HG03520 (cell line): ENCODE results near the gene VCAM1.
"Not testable (repeated sequence)": the region's sequence is repeated elsewhere in the genome, so short reads cannot be mapped to it uniquely, and the experiment has no call there.

Source experiments
- ATAC-seq: cut with Tn5 transposase; IDR thresholded peaks from one replicate; pipeline ENCODE4 v1.9.1; 2021; ENCODE audit warnings: mild to moderate bottlenecking, moderate library complexity; ENCODE audit not compliant: unreplicated experiment

VCAM1 gene

GRCh38 chr1:100773444-100773843, 53.9 kb downstream of the VCAM1 start:
- no peak for ATAC-seq

- ATAC-seq = no peak
Measured at GRCh38 chr1:100774370-100774769, 54.8 kb downstream of the VCAM1 start.

GRCh38 chr1:100775483-100775882, 55.9 kb downstream of the VCAM1 start:
- no peak for ATAC-seq

- ATAC-seq = no peak
Measured at GRCh38 chr1:100778748-100779147, 59.2 kb downstream of the VCAM1 start.

GRCh38 chr1:100780814-100781213, 61.3 kb downstream of the VCAM1 start:
- no peak for ATAC-seq

- ATAC-seq = not testable (repeated sequence)
Measured at GRCh38 chr1:100781728-100782127, 62.2 kb downstream of the VCAM1 start.

- ATAC-seq = no peak
Measured at GRCh38 chr1:100782473-100783039, 63.0 kb downstream of the VCAM1 start.

GRCh38 chr1:100785470-100786052, 66.0 kb downstream of the VCAM1 start:
- no peak for ATAC-seq

- no peak for ATAC-seq
Measured at GRCh38 chr1:100786870-100787269, 67.3 kb downstream of the VCAM1 start.
